Pulmonary artery endothelial cell (primary cell): ENCODE results near the gene XYLB. TPM values are rescaled to one million over a fixed set of nuclear protein-coding genes. Genes with fewer than 3 reads are reported as not detected.

Experiments used
- DNase-seq: peaks from one replicate; pipeline ENCODE4 v3.0.0-alpha.2; 2011; ENCODE audit warnings: low read depth, low spot score
- total RNA-seq: library from RNA; depleted of rRNA; stranded (reverse); fragments of >200 nt; gene quantifications from 2 replicates; pipeline ENCODE4 v1.2.3, GENCODE V29; 2014

XYLB gene
- total RNA-seq, 1 donor from 2014 or later = 3.9 TPM

DNA sequence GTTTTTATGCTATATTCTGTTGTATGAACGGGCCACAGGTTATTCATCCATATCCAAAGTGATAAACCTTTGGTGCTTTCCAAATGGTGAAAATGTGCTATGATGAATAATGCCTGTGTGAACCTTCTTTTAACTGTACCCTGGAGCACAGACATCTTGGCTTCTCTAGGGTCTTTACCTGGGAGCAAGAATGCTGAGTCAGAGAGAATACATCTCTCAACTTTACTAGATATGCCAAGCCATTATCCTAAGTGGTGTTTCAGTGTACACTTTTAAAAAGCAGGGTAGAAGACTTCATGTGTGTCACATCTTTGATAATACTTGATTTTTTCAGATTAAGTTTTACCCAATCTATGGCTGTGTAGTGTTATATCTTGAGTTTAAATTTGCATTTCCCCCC, 23.5 kb upstream of the XYLB start:
- no peak for DNase-seq

DNA sequence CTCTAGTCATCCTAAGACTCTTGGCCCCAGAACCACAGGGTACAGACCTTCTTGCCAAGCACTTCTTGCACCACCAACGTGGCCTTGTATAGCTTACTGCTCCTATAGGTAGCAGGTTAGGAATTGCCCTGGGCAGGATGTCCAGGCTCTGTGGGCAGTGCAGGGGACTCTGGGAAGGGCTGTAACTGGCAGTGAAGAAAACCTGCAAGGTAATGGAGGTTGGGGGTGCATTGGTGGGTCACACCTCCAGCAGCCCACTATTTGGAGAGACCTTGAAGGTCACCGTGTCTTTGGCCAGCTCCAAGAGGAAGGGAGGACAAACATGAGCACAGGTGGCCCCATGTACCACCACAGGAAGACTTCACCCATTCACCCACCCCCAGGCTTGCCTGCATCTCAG, 21.3 kb upstream of the XYLB start:
- no peak for DNase-seq

DNA sequence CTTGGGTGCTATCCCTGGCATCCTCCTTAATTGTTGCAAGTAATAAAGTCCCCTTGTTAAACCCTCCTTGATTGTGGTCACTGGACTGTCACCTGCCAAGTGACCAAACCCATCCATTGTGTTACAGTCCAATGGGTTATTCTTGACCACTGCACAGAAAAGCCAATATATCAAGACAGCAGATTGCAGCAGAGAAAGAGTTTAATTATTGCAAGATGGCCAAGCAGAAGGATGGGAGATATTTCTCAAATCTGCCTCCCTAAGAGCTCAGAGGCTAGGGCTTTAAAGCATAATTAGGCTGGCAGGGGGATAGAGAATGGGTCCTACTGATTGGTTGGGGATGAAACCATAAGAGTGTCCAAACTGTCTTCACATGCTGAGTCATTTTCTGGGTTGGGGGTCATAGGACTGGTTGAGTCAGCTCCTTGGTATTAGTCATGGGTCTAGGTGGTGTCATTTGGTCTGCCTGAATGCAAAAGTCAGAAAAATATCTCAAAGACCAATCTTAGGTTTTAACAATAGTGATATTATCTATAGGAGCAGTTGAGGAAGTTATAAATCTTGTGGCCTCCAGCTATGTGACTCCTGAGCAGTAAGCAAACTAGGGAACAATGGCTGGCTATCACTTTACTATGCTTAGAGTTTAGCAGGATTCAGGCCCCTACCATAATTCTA, 19.1 kb upstream of the XYLB start:
- DNase-seq = no peak

DNA sequence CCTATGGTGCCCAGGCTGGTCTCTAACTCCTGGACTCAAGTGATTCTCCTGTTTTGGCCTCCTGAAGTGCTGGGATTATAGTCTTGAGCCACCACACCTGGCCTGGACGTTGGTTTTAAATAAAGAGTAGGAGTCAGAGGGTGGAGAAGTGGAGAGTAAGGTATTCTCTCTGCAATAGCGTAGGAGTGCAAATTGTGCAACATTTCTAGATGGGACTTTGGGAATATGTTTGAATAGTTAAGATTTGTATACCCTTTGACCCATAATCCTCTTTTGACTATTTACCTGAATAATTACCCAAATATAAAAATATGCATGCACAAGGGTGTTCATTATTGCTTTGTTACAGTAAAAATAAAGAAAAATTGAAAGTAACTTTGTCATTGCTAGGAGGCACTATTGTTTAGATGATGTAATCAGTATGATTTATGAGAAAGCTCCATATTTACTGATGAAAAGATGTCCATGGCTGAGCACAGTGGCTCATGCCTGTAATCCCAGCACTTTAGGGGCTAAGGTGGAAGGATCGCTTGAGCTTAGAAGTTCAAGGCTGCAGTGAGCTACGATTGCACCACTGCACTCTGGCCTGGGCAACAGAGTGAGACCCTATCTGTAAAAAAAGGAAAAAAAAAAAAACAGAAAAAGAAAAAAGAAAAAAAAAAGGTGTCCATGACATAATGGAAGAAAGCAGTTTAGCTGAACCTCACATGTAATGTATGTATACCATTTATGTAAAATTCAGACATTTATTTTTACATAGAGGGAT, 15.1 kb upstream of the XYLB start:
- DNase-seq = no peak

DNA sequence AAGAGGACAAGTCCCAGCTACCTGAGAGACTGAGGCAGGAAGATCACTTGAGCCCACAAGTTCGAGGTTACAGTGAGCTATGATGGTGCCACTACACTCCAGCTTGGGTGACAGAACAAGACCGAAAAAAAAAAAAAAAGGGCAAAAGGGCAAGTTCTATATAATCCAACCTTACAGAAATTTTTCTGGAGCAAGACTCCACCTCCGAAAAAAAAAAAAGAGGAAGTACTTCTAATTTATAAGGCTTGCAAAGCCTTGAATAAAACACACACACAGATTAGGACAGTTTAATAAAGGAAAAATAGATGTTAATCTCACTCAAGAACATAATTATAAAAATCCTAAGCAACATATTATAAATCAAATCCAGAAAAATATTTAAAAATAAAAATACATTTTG, 14.4 kb upstream of the XYLB start:
- DNase-seq = no peak

DNA sequence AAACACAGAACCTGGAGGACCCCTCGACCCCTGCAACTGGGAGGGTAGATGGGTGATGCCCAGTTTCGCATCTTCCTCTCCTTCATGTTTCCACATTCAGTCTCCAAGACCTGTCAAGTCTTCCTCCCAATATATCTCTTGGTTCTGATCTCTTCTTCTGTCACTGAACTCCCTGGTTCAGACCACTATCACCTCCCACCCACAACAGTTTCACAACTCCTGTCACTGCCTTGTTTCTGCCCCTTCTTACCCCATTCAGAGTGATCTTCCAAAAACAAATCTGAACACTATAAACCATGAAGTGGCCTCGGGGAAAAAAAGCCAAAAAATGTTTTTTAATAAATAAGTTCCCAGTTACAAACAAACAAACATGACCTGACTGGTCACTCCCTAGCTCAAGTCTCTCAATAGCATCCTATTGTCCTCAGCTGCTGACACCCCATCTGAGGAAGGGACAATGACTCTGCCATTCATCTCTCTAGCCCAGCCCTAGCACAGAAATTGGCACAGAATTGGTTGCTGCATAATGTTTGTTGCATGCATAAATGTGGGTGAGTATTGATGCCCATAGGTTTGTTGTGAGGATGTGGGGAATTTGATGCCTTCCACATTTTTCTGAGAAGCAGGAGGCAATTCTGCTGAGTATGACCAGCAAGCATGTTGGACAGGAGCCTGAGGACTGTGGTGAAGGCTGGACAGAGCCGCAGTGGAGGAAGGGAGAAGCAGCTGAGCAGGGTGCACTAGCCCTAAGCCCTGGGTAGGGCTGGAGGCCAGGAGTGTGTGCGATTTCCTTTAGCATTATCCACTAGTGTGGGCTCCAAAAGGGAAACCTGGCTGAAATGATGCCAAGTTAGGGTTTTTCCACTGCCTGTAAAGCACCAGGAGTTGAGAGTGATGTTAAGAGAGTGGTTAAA, 12.2 kb upstream of the XYLB start:
- DNase-seq = no peak

DNA sequence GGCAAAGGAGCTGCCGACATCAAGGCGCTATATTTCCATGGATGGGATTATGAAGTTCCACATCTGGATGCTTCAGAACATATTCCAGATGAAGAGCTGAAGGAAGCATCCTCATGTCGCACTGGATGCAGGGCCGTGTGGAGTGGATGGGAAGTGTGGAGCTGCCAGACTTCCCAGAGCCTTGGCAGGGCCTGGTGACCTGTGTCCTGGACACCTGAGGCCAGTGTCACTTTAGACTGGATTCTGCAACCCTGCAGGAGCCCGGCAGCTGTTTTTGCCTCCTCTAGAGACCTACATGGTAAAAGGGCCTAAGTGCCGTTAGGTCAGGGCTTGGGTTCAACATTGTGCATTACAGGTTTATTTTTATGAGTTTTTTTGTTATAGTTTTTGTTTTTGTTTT, 11.3 kb upstream of the XYLB start:
- no peak for DNase-seq

DNA sequence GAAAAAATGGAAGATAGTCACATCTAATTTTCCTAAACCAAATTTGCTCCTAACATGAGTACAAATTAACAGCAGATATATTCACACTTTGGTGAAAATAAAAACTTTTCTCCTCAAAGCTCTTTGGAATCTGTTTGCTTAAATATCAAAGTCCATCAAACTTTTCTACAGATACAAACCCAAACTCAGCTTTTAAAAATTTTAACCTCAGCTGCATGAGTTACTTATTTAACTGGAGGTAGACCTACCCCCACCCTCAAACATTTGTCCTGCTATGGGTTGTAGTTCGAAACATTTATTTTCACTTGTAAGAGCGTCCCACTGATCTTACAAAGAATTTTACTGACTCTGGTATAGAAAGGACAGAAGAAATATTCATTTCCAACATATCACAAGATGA, 8.9 kb upstream of the XYLB start:
- DNase-seq = no peak

DNA sequence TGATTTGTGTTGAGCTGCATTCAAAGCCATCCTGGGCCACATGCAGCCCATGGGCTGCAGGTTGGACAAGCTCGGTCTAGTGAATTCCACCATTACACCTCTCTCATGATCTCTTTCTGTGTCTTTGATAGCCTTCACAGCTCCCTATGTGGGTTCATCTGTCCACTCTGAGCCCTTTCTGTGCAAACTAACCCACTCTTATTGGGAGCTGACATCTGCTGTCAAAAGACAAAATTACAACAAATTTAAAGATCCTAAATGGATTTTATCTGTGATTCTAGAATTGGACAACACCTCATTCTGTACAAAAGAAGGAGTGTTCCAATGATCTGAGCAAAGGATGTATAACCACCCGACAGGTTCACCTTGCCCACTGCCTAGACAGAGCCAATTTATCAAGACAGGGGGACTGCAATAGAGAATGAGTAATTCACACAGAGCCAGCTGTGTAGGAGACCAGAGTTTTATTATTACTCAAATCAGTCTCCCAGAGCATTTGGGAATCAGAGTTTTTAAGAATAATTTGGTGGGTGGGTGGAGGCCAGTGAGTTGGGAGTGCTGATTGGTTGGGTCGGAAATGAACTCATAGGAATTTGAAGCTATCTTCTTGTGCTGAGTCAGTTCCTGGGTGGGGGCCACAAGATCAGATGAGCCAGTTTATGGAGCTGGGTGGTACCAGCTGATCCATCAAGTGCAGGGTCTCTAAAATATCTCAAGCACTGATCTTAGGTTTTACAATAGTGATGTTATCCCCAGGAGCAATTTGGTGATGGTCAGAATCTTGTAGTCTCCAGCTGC, 2.6 kb upstream of the XYLB start:
- DNase-seq = no peak

DNA sequence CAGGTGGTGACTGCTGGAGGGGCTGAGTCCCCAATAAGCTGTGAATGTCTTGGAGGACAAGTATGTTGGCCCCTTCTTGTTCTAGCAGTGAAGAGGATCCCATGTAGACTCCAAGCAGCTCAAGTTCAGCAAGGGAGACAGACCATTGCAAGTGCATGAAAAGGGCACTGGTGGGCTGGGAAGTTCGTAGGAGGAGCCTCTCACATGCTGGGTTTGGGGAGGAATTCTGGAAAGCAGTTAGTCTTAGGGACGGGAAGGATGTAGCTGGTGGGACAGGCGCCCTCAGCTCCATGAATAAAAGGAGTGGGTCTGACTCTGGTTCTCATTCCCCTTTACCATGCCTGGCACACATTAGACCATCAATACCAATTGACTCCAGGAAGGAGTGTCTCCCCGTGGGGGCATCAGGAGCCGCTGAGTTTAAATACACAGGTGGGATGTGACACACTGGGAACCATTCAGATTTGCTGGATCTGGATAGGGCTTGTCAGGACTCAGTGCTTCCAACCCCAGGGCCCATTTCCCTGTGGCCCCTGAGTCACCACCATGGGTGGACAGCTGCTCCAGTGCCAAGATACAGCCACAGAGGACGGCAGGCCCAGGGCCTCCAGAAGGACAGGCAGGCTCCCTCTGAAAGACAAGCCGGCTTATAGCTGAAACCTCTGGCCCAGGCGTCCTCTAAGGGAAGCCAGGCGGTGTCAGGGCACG, 552 bp upstream of the XYLB start:
- DNase-seq = no peak

DNA sequence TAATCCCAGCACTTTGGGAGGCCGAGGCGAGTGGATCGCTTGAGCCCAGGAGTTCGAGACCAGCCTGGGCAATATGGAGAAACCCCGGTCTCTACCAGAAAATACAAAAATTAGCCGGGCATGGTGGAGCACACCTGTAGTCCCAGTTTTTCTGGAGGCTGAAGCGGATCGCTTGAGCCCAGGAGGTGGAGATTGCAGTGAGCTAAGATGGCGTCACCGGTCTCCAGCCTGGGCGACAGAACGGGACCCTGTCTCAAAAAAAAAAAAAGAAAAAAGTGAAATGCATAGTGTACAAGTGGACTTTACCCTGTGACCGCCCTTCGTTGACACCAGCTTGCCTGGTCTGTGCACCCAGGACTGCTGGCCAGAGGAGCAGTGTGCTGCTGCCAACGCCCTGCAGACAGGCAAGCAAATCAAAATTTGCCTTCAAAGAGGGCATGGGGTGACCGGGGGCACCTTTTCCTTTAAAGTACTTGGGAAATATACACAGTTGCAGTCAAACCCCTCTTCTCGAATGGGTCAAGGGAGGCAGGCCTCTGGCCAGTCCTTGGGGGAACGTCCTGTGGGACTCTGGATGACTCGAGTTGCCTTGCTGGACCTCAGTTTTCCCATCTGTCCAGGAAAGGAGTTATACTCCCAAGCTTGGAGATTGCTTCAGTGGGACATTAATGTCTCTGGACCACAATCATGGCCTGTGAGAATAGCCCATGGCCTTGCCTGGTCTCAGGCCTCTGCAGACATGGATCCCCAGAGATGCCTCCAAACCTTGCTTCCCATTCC, 1.0 kb downstream of the XYLB start:
- no peak for DNase-seq

DNA sequence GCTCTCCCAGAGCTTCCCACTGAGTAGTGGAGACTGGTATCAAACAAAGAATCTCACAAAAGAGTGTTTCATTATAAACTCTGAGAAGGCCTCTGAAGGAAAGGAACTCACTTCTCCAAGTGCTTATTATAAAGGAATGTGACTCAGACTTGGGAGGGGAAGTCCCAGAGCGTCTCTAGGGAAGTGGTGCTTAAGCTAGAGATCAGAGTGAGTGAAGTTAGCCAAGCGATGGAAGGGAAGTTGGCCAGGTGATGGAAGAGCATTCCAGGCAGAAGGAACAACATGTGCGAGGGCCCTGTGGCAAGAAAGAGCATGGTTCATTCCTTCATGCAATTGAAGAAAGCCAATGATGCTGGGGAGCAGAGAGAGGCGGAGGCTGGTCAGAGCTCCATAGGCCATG, 2.3 kb downstream of the XYLB start:
- DNase-seq = no peak

DNA sequence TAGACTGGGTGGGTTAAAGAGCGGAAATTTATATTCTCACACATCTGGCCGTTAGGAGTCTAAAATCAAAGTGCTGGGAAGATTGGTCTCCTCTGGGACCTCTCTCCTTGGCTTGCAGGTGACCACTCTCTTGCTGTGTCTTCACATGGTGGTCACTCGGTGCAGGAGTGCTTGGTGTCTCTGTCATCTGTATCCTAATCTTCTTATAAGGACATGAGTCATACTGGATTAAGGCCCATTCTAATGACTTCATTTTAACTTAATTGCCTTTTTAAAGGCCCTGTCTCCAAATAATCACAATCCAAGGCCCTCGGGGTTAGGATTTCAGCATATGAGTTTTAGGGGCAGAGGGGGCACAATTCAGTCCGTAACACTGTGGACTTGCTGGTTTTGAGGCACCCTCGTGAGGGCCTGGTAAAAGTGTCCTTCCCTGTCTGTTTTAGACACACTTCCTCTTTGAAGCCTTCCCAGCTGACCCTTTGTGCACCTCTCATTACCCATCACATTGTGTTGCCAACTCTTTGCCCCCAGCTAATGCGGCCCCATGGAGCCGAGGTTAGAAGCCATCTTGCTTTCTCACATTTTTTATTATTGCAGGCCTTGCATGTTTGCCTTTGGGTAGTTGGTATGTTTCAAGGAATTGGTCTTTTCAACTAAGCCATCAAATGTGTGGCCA, 3.2 kb downstream of the XYLB start:
- no peak for DNase-seq

DNA sequence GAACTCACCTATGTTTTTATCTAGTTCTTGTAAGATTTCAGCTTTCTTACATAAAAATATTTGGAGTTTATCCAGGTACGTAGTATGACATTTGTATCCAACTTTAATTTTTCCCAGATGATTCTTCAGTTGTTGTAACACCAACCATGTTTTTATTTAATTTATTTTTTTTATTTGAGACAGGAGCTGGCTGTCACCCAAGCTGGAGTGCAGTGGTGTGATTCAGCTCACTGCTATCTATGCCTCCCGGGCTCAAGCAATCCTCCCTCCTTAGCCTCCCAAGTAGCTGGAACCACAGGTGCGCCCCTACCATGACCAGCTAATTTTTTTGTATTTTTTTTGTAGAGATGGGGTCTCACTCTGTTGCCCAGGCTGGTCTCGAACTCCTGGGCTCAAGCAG, 6.6 kb downstream of the XYLB start:
- no peak for DNase-seq

DNA sequence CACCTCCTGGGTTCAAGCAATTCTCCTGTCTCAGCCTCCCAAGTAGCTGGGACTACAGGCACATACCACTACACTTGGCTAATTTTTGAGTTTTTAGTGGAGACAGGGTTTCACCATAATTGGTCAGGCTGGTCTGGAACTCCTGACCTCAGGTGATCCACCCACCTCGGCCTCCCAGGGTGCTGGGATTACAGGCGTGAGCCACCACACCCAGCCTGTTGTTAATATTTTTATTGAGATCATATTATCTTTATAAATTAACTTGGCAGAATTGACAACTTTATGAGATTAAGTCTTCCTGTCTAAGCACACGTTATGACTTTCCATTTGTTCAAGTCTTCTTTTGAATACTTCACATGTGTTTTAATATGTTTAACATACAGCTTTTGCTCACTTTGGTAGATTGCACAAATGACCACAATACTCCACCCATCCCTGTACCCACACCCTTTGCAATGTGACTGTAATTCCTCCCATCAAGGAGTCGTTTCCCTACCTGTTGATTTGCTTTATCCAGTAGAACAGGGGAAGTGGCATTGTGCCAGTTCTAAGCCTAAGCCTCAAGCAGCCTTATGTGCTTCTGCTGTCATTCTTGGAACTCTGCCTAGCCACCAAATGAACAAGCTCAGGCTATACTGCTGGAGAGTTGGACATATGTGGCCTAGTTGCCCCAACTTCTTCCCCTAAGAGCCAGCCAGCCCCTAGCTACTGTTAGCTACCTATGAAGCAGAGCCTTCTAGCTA, 8.2 kb downstream of the XYLB start:
- DNase-seq = no peak

DNA sequence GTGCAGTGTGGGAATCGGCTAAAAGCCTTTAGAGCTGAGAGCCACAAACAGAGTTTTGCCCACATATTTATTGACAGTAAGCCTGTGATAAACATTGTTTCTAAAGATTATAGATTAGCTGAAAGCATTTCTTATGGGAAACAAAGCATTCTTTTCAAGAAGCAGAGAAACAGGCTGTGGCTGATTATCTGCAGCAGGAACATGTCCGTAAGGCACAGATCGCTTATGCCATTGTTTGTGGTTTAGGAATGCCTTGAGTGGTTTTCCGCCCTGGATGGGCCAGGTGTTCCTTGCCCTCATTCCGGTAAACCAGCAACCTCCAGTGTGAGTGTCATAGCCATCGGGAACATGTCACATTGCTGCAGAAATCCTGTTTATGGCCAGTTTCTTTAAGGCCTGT, 12.5 kb downstream of the XYLB start:
- no peak for DNase-seq

DNA sequence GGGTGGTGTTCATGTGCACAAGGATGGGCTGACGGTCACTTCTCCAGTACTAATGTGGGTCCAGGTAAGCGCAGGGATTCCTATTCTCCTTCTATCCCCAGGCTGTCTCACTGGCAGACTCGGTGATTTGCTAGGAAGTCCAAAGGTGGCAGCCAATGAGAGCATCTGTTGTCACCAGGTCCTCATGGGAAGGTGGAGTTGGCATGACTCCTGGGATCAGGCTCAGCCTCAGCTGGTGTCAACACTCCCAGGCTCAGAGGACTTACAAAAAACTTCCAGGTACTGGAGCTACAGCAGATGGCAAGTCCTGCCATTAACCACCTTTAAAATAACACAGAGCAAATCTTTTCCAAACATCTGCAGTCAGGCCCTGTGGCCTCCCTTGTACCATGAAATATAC, 13.8 kb downstream of the XYLB start:
- no peak for DNase-seq

DNA sequence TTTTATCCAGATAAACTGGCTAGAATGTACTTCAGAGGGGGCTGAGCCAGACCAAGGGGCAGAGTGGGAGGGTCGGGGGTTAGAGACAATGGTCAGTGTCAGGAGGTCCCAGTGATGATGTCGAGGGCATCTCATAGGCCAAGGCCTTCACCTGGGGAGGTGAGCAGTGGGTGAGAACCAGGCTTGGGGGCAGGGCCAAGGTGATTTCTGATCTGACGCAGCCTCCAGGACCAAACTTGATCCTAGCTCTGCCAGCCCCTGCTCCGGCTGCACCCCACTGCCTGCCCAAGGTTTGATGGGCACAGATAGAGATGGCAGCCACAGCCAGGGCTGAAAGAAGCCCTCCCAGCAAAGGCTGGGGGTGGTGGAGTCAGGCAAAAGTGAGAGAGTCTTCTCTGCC, 14.9 kb downstream of the XYLB start:
- DNase-seq = no peak

DNA sequence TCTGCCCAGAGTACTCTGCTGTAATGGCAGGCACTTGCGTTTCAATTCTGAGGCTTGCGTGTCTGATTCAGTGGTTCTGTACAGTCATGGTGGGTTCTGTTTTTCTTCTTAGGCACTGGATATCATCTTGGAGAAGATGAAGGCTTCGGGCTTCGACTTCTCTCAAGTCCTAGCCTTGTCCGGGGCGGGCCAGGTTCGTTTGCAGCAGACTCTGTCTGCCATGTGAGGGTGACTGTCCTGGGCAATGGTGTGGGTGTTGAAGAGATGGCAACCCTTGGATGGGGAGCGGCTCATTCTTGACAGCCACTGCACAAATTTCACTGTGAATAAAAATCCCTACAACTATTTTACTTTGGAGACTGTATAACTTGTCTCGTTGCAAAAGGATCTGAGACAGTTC, 16.2 kb downstream of the XYLB start:
- DNase-seq = no peak
